Caco-2 (cell line): Measurements from ENCODE around the gene TEAD2. TPM values are rescaled to one million over a fixed set of nuclear protein-coding genes. Genes with fewer than 3 reads are reported as not detected.

Experiments used
- BruUV-seq: library from RNA; stranded (reverse); fragments of 400-500 nt; replicated peaks from 2 replicates; lab custom pipeline; 2021; lab: Mats Ljungman, UMichigan
- CTCF ChIA-PET: fragments of 300-600 bp; sonication (Branson Sonifier 250); formaldehyde crosslinking; loops from one replicate; lab custom pipeline; 2022; ENCODE audit warnings: antibody characterized with exemption; lab: Charles Lee
- POLR2A ChIA-PET: fragments of 300-600 bp; sonication (Branson Sonifier 250); formaldehyde crosslinking; loops from one replicate; lab custom pipeline; 2022; ENCODE audit warnings: antibody characterized with exemption; lab: Charles Lee
- DNase-seq, 2 experiments: peaks; one replicate each; pipeline versions ENCODE4 v3.0.0 to v3.0.0-alpha.2; 2020 to 2022
- H3K27me3 ChIP-seq: replicated peaks from 2 replicates; pipeline ENCODE4 v1.6.0; 2011; ENCODE audit warnings: low read length; ENCODE audit not compliant: control insufficient read depth, insufficient read depth
- H3K36me3 ChIP-seq: 2 replicates; pipeline ENCODE4 v1.5.1; 2011; ENCODE audit warnings: low read length; ENCODE audit not compliant: control insufficient read depth, insufficient read depth
- H3K4me1 ChIP-seq: fragments of 250-450 bp; sonication (Bioruptor Pico); 2 replicates; pipeline ENCODE4 v1.5.1; 2020; ENCODE audit warnings: mild to moderate bottlenecking
- H3K4me3 ChIP-seq: 2 replicates; pipeline ENCODE4 v1.5.1; 2011; ENCODE audit warnings: low read depth, mild to moderate bottlenecking, control low read depth, low read length
- H3K9me3 ChIP-seq: fragments of 250-450 bp; sonication (Bioruptor Pico); 2 replicates; pipeline ENCODE4 v1.5.1; 2020; ENCODE audit warnings: mild to moderate bottlenecking, moderate library complexity
- H3K27ac Mint-ChIP-seq: one replicate; pipeline ENCODE4 v1.8.0; 2022; ENCODE audit warnings: mixed read lengths; ENCODE audit not compliant: unreplicated experiment
- H3K27me3 Mint-ChIP-seq: one replicate; pipeline ENCODE4 v1.8.0; 2022; ENCODE audit warnings: mixed read lengths; ENCODE audit not compliant: insufficient read depth, unreplicated experiment
- H3K36me3 Mint-ChIP-seq: one replicate; pipeline ENCODE4 v1.8.0; 2022; ENCODE audit warnings: mild to moderate bottlenecking, mixed read lengths; ENCODE audit not compliant: insufficient read depth, unreplicated experiment
- H3K4me1 Mint-ChIP-seq: one replicate; pipeline ENCODE4 v1.8.0; 2022; ENCODE audit warnings: low read depth, mixed read lengths; ENCODE audit not compliant: unreplicated experiment
- H3K4me3 Mint-ChIP-seq: one replicate; pipeline ENCODE4 v1.8.0; 2022; ENCODE audit warnings: mild to moderate bottlenecking, moderate library complexity, mixed read lengths; ENCODE audit not compliant: unreplicated experiment
- H3K9me3 Mint-ChIP-seq: one replicate; pipeline ENCODE4 v1.8.0; 2022; ENCODE audit warnings: mixed read lengths; ENCODE audit not compliant: unreplicated experiment
- CTCF ChIP-seq, 2 experiments: fragments of 200-600 bp in 1 of 2; IDR thresholded peaks; 1 replicate in 1 of 2; 2 replicates in 1 of 2; pipeline versions ENCODE4 v1.5.1 to v1.8.0; 2011 to 2022; ENCODE audit warnings: antibody characterized with exemption in 1 of 2, control low read depth in 1 of 2, inconsistent platforms in 1 of 2, low read depth in 1 of 2, low read length in 1 of 2, mild to moderate bottlenecking in 1 of 2, moderate library complexity in 1 of 2; ENCODE audit not compliant: insufficient read depth in 1 of 2, severe bottlenecking in 1 of 2, unreplicated experiment in 1 of 2
- intact Hi-C: fragments of 100-400 bp; cut with micrococcal nuclease; formaldehyde crosslinking; loops from one replicate; pipeline ENCODE4 v1.10.0; 2022; ENCODE audit not compliant: unreplicated experiment
- total RNA-seq: library from RNA; stranded (reverse); gene quantifications from 2 replicates; pipeline ENCODE4 v1.2.3, GENCODE V29; 2022

TEAD2 gene
- total RNA-seq, 1 experiment from 2014 or later, result 8.8 TPM

- Histone ChIP-seq H3K9me3 (no peaks in the 10 kb centered on the region), H3K4me1 (peaks cover 8% of the 10 kb centered on the region), H3K27me3 (no peaks in the 10 kb centered on the region), H3K36me3 (no peaks in the 10 kb centered on the region), H3K4me3 (no peak overlapping the region)
- no peak overlapping the region for H3K4me3 Mint-ChIP-seq
- no peak overlapping the region for H3K27ac Mint-ChIP-seq
- CTCF ChIA-PET, result no interaction called here
- intact Hi-C loops, result no loop called here
- H3K9me3 Mint-ChIP-seq, result no peaks in the 10 kb centered on the region
- peaks cover 11% of the 10 kb centered on the region for H3K36me3 Mint-ChIP-seq
- no peaks in the 10 kb centered on the region for H3K27me3 Mint-ChIP-seq
- DNase-seq, result no peak
- no TSS peak for BruUV-seq
- no peak for TF ChIP-seq CTCF (IDR thresholded peaks at IDR 0.05; ENCODE audit: insufficient read depth in 1 of 2, low read depth in 1 of 2, low read length in 1 of 2, severe bottlenecking in 1 of 2, unreplicated experiment in 1 of 2)
- peaks cover 8% of the 10 kb centered on the region for H3K4me1 Mint-ChIP-seq
- POLR2A ChIA-PET, result no interaction called here
Observed at GRCh38 chr19:49344505-49345423, 17.5 kb downstream of the TEAD2 start.

GRCh38 chr19:49343123-49343522 is 19.1 kb downstream of the TEAD2 start:
- peaks cover 17% of the 10 kb centered on the region for H3K36me3 Mint-ChIP-seq
- H3K4me3 Mint-ChIP-seq, result no peak overlapping the region
- Histone ChIP-seq H3K9me3 (no peaks in the 10 kb centered on the region), H3K4me1 (peaks cover 10% of the 10 kb centered on the region), H3K27me3 (no peaks in the 10 kb centered on the region), H3K4me3 (no peak overlapping the region), H3K36me3 (no peaks in the 10 kb centered on the region)
- ChIA-PET CTCF (no interaction called here), POLR2A (no interaction called here)
- TF ChIP-seq CTCF (IDR thresholded peaks at IDR 0.05; ENCODE audit: insufficient read depth in 1 of 2, low read depth in 1 of 2, low read length in 1 of 2, severe bottlenecking in 1 of 2, unreplicated experiment in 1 of 2), result no peak
- BruUV-seq, result no TSS peak
- peak in 1 of 2 experiments; percentile 32 for DNase-seq
- intact Hi-C loops, result no loop called here
- no peaks in the 10 kb centered on the region for H3K9me3 Mint-ChIP-seq
- H3K27me3 Mint-ChIP-seq, result no peaks in the 10 kb centered on the region
- H3K4me1 Mint-ChIP-seq, result peaks cover 16% of the 10 kb centered on the region
- H3K27ac Mint-ChIP-seq, result peak overlapping the region; percentile 5

- Mint-ChIP-seq H3K27ac (peak overlapping the region; percentile 5), H3K36me3 (peaks cover 10% of the 10 kb centered on the region), H3K4me3 (no peak overlapping the region), H3K9me3 (no peaks in the 10 kb centered on the region), H3K4me1 (peaks cover 16% of the 10 kb centered on the region), H3K27me3 (no peaks in the 10 kb centered on the region)
- no peaks in the 10 kb centered on the region for H3K9me3 ChIP-seq
- no peaks in the 10 kb centered on the region for H3K27me3 ChIP-seq
- TF ChIP-seq CTCF (IDR thresholded peaks at IDR 0.05; ENCODE audit: insufficient read depth in 1 of 2, low read depth in 1 of 2, low read length in 1 of 2, severe bottlenecking in 1 of 2, unreplicated experiment in 1 of 2), result no peak
- ChIA-PET POLR2A (interaction anchor here (0.6 kb wide), 1 partner anchor 171 kb away, joined by 3 read pairs; no protein-coding TSS in a partner anchor), CTCF (no interaction called here)
- no TSS peak for BruUV-seq
- no peak overlapping the region for H3K4me3 ChIP-seq
- no peaks in the 10 kb centered on the region for H3K36me3 ChIP-seq
- intact Hi-C loops, result no loop called here
- peak in 1 of 2 experiments; percentile 19 for DNase-seq
- peaks cover 10% of the 10 kb centered on the region for H3K4me1 ChIP-seq
Observed at GRCh38 chr19:49342291-49342721, 19.9 kb downstream of the TEAD2 start.
